H54 (cell line): ENCODE results near the gene LRRK1.

Experiments used
- DNase-seq: peaks from one replicate; pipeline ENCODE4 v3.0.0; 2011; ENCODE audit warnings: low spot score, mixed read lengths; ENCODE audit not compliant: insufficient read length
- FAIRE-seq: peaks from 3 replicates; lab custom pipeline; 2011; peaks lifted over from hg19 to GRCh38; lab: Jason Lieb, UNC
- POLR2A ChIP-seq: IDR thresholded peaks from 2 replicates; pipeline ENCODE4 v1.6.1; 2011; ENCODE audit warnings: low read depth, mild to moderate bottlenecking, low read length

LRRK1 gene

GRCh38 chr15:101111570-101112262 is 192.6 kb downstream of the LRRK1 start:
- TF ChIP-seq POLR2A = no peak
- FAIRE-seq (no peak), DNase-seq (no peak)

DNA sequence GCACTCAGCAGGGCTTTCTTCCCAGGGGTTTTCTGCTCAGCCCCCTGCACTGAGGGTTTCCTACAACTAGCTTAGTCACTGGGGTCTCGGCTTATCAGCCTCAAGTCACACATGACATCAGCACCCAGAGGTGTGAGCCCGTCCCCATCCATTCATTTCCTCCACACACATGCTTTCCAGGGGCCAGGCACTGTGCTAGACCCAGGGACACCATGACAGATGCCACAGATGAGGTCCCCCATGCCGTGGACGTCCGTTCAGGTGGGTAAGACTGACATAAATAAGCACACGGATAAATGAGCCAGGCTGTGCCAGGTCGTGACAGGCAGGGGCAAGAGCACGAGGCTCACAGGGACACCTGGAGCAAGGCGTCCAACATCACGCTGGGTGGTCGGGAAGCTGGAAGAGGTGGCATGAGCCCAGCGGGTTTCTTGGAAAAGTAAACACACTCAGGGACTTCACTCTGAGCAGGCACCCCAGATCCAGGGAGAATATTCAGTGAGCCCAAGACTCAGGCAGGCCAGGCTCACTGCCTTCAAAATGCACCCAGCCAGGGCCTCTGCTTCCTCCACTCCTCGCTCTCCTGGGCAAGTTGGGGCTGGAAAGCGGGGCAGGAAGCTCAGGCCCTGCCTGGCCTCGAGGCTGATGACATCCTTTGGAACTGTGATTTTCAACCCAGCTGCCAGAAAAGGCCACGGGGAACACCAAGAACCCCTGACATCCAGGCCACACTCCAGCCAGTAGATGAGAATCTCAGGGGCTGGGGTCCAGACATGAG is 193.4 kb downstream of the LRRK1 start:
- FAIRE-seq = no peak
- no peak for DNase-seq
- TF ChIP-seq POLR2A = no peak

- DNase-seq = no peak
- TF ChIP-seq POLR2A = no peak
- no peak for FAIRE-seq
Observed at GRCh38 chr15:101113114-101114005, 194.2 kb downstream of the LRRK1 start.

GRCh38 chr15:101114166-101114565 is 195.0 kb downstream of the LRRK1 start:
- DNase-seq (no peak), FAIRE-seq (no peak)
- no peak for TF ChIP-seq POLR2A

GRCh38 chr15:101114610-101115009 is 195.5 kb downstream of the LRRK1 start:
- TF ChIP-seq POLR2A = no peak
- FAIRE-seq = no peak

GRCh38 chr15:101115393-101115785 is 196.2 kb downstream of the LRRK1 start:
- FAIRE-seq (no peak), DNase-seq (no peak)
- TF ChIP-seq POLR2A = no peak

More at GRCh38 chr15:101114610-101115009, 195.5 kb downstream of the LRRK1 start:
- DNase-seq = no peak

DNA sequence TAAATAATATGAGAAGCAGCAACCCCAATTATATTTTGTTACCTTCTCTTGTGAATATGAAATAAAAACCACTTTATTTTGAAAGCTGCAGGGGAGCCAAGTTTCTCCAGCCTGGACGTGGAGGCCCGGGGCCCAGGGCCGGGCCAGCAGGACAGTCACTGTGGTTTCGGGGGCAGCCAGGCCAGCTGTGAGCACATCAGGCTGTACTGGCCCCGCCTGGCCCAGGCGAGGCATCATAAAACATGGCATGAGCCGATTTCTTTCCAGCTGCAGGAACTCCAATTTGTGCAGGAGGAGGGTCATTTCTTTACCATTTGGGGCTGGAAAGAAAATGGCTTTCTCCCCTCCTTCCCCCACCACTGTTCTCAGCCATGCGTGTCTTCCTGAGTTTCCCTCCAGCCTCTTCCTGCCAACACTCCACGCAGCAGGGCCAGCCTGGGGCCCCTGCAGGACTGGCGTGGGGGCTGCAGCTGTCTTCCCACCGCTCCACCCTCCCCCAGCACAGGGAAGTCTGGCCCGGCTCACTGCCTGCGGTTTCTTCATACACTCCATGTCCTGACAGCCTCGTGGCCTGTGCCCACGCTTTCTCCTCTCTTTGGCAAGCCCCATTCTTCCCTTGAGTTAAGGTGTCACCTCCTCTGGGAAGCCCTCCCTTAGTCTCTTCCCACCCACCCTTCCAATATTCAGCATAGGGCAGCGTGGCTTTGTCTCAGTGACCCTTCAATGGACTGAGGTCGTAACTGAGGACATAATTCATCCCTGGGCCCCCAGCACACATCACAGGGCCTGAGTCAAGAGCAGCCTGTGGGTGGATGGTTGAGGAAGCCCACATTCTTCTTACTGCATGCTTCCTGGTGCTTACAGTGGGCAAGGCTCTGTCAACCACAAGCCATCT is 196.9 kb downstream of the LRRK1 start:
- no peak for DNase-seq
- no peak for TF ChIP-seq POLR2A
- no peak for FAIRE-seq

GRCh38 chr15:101116681-101116976 is 197.5 kb downstream of the LRRK1 start:
- DNase-seq = no peak
- FAIRE-seq = no peak
- no peak for TF ChIP-seq POLR2A

DNA sequence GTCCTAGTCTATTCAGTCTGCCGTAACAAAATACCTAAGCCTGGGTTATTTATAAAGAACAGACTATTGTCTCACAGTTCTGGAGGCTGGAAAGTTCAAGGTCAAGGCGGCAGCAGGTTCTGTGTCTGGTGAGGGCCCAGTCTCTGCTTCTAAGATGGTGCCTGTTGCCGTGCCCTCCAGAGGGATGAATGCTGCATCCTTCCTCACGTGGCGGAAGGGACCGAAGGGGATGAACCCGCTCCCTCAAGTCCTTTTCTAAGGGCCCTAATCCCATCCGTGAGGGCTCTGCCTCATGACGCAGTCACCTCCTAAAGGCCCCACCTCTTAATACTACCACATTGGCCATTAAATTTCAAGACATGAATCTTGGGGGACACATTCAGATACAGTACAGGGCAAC is 199.0 kb downstream of the LRRK1 start:
- FAIRE-seq (no peak), DNase-seq (no peak)
- TF ChIP-seq POLR2A = no peak

DNA sequence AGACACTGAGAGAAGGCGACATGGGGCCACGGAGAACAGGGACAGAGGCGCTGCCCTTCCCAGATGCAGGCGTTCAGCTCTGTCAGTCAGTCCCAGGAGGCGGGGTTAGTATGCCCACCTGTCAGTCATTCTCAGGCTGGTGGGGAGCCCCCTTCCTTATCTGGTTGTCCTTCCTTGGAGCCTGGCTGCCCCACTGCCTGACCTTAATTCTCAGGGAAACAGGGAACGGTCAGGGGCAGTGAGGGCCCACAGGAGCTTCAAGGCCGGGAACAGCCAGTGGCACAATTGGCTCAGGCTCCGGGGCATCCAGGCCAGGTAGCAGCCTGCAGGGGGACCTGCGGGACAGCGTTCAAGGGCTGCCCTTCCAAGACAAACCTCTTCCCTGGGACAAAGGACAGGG is 199.5 kb downstream of the LRRK1 start:
- FAIRE-seq (no peak), DNase-seq (no peak)

GRCh38 chr15:101119181-101119580 is 200.0 kb downstream of the LRRK1 start:
- DNase-seq = no peak
- no peak for FAIRE-seq
- TF ChIP-seq POLR2A = no peak

More for the DNA sequence above, 199.5 kb downstream of the LRRK1 start:
- TF ChIP-seq POLR2A = no peak
